H9 (cell line): ENCODE data around the gene HMGCL. TPM values are rescaled to one million over a fixed set of nuclear protein-coding genes. Genes with fewer than 3 reads are reported as not detected.

Source experiments
- DNase-seq: peaks from one replicate; pipeline ENCODE4 v3.0.0-alpha.2; 2017
- H2AFZ ChIP-seq: one replicate; pipeline ENCODE4 v1.6.1; 2013; ENCODE audit warnings: mild to moderate bottlenecking, low read length, control low read depth, moderate library complexity
- H2AK5ac ChIP-seq: 2 replicates; pipeline ENCODE4 v1.6.1; 2013; ENCODE audit warnings: low read length, control low read depth, mixed read lengths; ENCODE audit not compliant: insufficient read length
- H2BK120ac ChIP-seq: one replicate; pipeline ENCODE4 v1.6.1; 2013; ENCODE audit warnings: low read depth, mild to moderate bottlenecking, low read length, control low read depth, inconsistent platforms; ENCODE audit not compliant: poor library complexity, severe bottlenecking
- H2BK12ac ChIP-seq: 2 replicates; pipeline ENCODE4 v1.6.1; 2013; ENCODE audit warnings: low read length, control low read depth, mixed read lengths, low read depth; ENCODE audit not compliant: insufficient read length
- H2BK15ac ChIP-seq: 2 replicates; pipeline ENCODE4 v1.6.1; 2013; ENCODE audit warnings: low read depth, low read length, control low read depth
- H2BK20ac ChIP-seq: one replicate; pipeline ENCODE4 v1.6.1; 2013; ENCODE audit warnings: low read depth, mild to moderate bottlenecking, low read length, control low read depth, inconsistent platforms; ENCODE audit not compliant: poor library complexity, severe bottlenecking
- H2BK5ac ChIP-seq: 2 replicates; pipeline ENCODE4 v1.6.1; 2013; ENCODE audit warnings: low read length, control low read depth, mixed read lengths; ENCODE audit not compliant: insufficient read length
- H3K14ac ChIP-seq: 2 replicates; pipeline ENCODE4 v1.6.1; 2013; ENCODE audit warnings: low read length, control low read depth; ENCODE audit not compliant: insufficient read depth
- H3K18ac ChIP-seq: 2 replicates; pipeline ENCODE4 v1.6.1; 2013; ENCODE audit warnings: low read depth, mild to moderate bottlenecking, mixed read lengths, low read length, control low read depth; ENCODE audit not compliant: insufficient read length
- H3K23ac ChIP-seq: 2 replicates; pipeline ENCODE4 v1.6.1; 2013; ENCODE audit warnings: low read length, control low read depth, mixed read lengths, low read depth; ENCODE audit not compliant: insufficient read length
- H3K23me2 ChIP-seq: 2 replicates; pipeline ENCODE4 v1.6.1; 2013; ENCODE audit warnings: low read depth, mild to moderate bottlenecking, mixed read lengths, low read length, control low read depth; ENCODE audit not compliant: insufficient read length, poor library complexity, severe bottlenecking
- H3K27ac ChIP-seq: 2 replicates; pipeline ENCODE4 v1.5.1; 2013; ENCODE audit warnings: low read length, control low read depth, mixed read lengths, low read depth; ENCODE audit not compliant: insufficient read length
- H3K27me3 ChIP-seq: 2 replicates; pipeline ENCODE4 v1.6.1; 2013; ENCODE audit warnings: low read length, control low read depth, inconsistent platforms; ENCODE audit not compliant: insufficient read depth
- H3K4ac ChIP-seq: 2 replicates; pipeline ENCODE4 v1.6.1; 2013; ENCODE audit warnings: low read depth, mild to moderate bottlenecking, control low read depth, inconsistent platforms, low read length, moderate library complexity
- H3K4me1 ChIP-seq: 2 replicates; pipeline ENCODE4 v1.6.1; 2013; ENCODE audit warnings: low read length, control low read depth, inconsistent platforms; ENCODE audit not compliant: insufficient read depth
- H3K4me2 ChIP-seq: 2 replicates; pipeline ENCODE4 v1.6.1; 2013; ENCODE audit warnings: low read length, control low read depth, mixed read lengths; ENCODE audit not compliant: insufficient read length, insufficient read depth
- H3K56ac ChIP-seq: 2 replicates; pipeline ENCODE4 v1.6.1; 2013; ENCODE audit warnings: low read depth, mild to moderate bottlenecking, mixed read lengths, low read length, control low read depth; ENCODE audit not compliant: insufficient read length
- H3K79me1 ChIP-seq: 2 replicates; pipeline ENCODE4 v1.6.1; 2013; ENCODE audit warnings: low read depth, mild to moderate bottlenecking, moderate library complexity, low read length, control low read depth, inconsistent platforms; ENCODE audit not compliant: insufficient read depth, poor library complexity, severe bottlenecking
- H3K79me2 ChIP-seq: 2 replicates; pipeline ENCODE4 v1.6.1; 2013; ENCODE audit warnings: low read length, control low read depth, inconsistent platforms; ENCODE audit not compliant: insufficient read depth
- H3K9ac ChIP-seq: 2 replicates; pipeline ENCODE4 v1.6.1; 2013; ENCODE audit warnings: low read length, control low read depth, mixed read lengths; ENCODE audit not compliant: insufficient read length; ENCODE audit errors: extremely low read depth
- H3K9me3 ChIP-seq: one replicate; pipeline ENCODE4 v1.6.1; 2013; ENCODE audit warnings: low read depth, low read length, inconsistent platforms; ENCODE audit not compliant: control insufficient read depth
- H3T11ph ChIP-seq: one replicate; pipeline ENCODE4 v1.6.1; 2013; ENCODE audit warnings: mild to moderate bottlenecking, low read length, control low read depth, inconsistent platforms
- H4K20me1 ChIP-seq: one replicate; pipeline ENCODE4 v1.6.1; 2013; ENCODE audit not compliant: control insufficient read depth, insufficient read length, insufficient read depth
- H4K5ac ChIP-seq: 2 replicates; pipeline ENCODE4 v1.6.1; 2013; ENCODE audit warnings: low read depth, mild to moderate bottlenecking, mixed read lengths, low read length, control low read depth; ENCODE audit not compliant: insufficient read length
- H4K8ac ChIP-seq: replicated peaks from 2 replicates; pipeline ENCODE4 v1.6.1; 2013; ENCODE audit warnings: low read length, control low read depth, mixed read lengths, low read depth; ENCODE audit not compliant: insufficient read length
- H4K91ac ChIP-seq: 2 replicates; pipeline ENCODE4 v1.6.1; 2013; ENCODE audit warnings: low read depth, mild to moderate bottlenecking, moderate library complexity, mixed read lengths, low read length, control low read depth; ENCODE audit not compliant: insufficient read length
- H3K27ac Mint-ChIP-seq, 3 experiments: 2 replicates in 2 of 3; 3 replicates in 1 of 3; pipeline ENCODE4 v1.8.0; 2020 to 2021; ENCODE audit warnings: mixed read lengths in 3 of 3, mild to moderate bottlenecking in 1 of 3, moderate library complexity in 1 of 3
- H3K27me3 Mint-ChIP-seq: 2 replicates; pipeline ENCODE4 v1.8.0; 2021; ENCODE audit warnings: low read depth, mild to moderate bottlenecking, moderate library complexity, mixed read lengths
- H3K36me3 Mint-ChIP-seq, 3 experiments: 2 replicates in 2 of 3; 3 replicates in 1 of 3; pipeline ENCODE4 v1.8.0; 2020 to 2021; ENCODE audit warnings: low read depth in 3 of 3, mixed read lengths in 3 of 3; ENCODE audit not compliant: insufficient read depth in 1 of 3
- H3K4me1 Mint-ChIP-seq, 2 experiments: 2 replicates each; pipeline ENCODE4 v1.8.0; 2020; ENCODE audit warnings: mixed read lengths in 2 of 2
- H3K4me3 Mint-ChIP-seq, 2 experiments: 2 replicates in 1 of 2; 3 replicates in 1 of 2; pipeline ENCODE4 v1.8.0; 2020 to 2021; ENCODE audit warnings: mild to moderate bottlenecking in 2 of 2, mixed read lengths in 2 of 2, moderate library complexity in 1 of 2
- H3K9me3 Mint-ChIP-seq, 2 experiments: 2 replicates in 1 of 2; 3 replicates in 1 of 2; pipeline ENCODE4 v1.8.0; 2020; ENCODE audit warnings: mild to moderate bottlenecking in 2 of 2, mixed read lengths in 2 of 2, moderate library complexity in 1 of 2
- WGBS: extraction: QIAGEN DNeasy Blood & Tissue Kit; methylation state at CpG from one replicate; pipeline ENCODE4 v1.1.7; 2013; ENCODE audit warnings: missing lambda C conversion rate, low lambda C conversion rate, mixed read lengths; ENCODE audit not compliant: insufficient read length; ENCODE audit errors: extremely low coverage; 5-methylcytosine and 5-hydroxymethylcytosine counted together
- total RNA-seq: library from RNA; stranded (reverse); gene quantifications from 2 replicates; pipeline ENCODE4 v1.2.1, GENCODE V29; 2021
- TF ChIP-seq, protein P1 (sequence below): fragments of 200-600 bp; sonication (generic); conservative IDR thresholded peaks from 3 replicates; pipeline ENCODE4 v1.8.0; 2021; ENCODE audit warnings: antibody characterized with exemption, mild to moderate bottlenecking

The HMGCL gene
- total RNA-seq, 1 experiment from 2014 or later: 15.9 TPM

DNA sequence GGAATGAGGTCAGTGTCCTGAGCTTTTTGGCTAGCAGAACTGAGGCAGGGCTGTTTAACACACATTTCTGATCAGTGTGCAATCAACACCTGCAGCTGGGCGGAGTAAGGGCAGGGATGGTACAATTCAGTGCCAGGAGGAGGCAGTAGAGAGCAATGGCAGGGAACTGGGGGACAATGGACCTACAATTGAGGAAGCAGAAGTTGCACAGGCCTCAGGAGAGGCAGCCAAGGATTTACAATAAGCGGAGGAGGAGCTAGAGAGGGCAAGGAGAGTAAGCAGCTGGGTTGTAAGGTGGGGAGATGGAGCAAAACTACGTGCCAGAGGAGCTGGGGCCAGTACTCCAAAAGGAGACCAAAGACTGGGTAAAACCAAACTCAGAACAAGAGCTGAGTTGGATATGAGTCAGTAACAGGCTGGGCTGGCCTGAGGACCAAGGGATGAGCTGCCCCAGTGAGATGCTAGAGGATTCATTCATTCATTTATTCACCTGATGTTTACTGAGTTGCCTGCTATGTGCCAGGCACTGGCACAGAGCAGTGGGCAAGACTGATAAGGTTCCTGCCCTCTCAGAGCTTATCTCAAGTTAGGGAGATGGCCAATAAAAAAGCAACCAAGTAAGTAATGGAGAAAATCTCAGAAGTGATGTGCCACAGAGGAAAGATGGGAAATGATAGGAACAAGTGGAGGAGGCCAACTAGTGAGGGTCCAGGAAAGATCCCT is 14.2 kb downstream of the HMGCL start:
- Histone ChIP-seq H3K4me2 (no peak overlapping the region), H3K56ac (no peak overlapping the region), H3K4me1 (no peaks in the 10 kb centered on the region), H3K27ac (no peak overlapping the region), H4K5ac (no peak overlapping the region), H3K79me2 (no peaks in the 10 kb centered on the region), H2AK5ac (no peak overlapping the region), H3K23me2 (no peaks in the 10 kb centered on the region), H2BK12ac (no peak overlapping the region), H3K23ac (no peak overlapping the region), H2AFZ (no peak overlapping the region), H2BK120ac (no peak overlapping the region), H3K4ac (no peak overlapping the region), H3K9me3 (no peaks in the 10 kb centered on the region), H4K20me1 (no peaks in the 10 kb centered on the region), H3K27me3 (no peaks in the 10 kb centered on the region), H4K8ac (no peak overlapping the region), H4K91ac (no peak overlapping the region), H2BK20ac (no peak overlapping the region), H3K14ac (no peak overlapping the region), H2BK15ac (no peak overlapping the region), H2BK5ac (no peak overlapping the region), H3T11ph (no peak overlapping the region), H3K18ac (no peak overlapping the region), H3K79me1 (no peaks in the 10 kb centered on the region), H3K9ac (no peak overlapping the region)
- Mint-ChIP-seq H3K36me3 (peaks cover 0 to 15% (median 12%) of the 10 kb centered on the region in 3 experiments; a peak in 4 of 7 replicates), H3K9me3 (no peaks in the 10 kb centered on the region), H3K4me1 (peaks cover 9 to 10% of the 10 kb centered on the region in 2 experiments), H3K27ac (peak overlapping the region in 2 of 3 experiments; percentile 11 to 25; a peak in 4 of 7 replicates), H3K27me3 (peaks cover 3% of the 10 kb centered on the region), H3K4me3 (no peak overlapping the region)
- TF ChIP-seq, protein P1, sequence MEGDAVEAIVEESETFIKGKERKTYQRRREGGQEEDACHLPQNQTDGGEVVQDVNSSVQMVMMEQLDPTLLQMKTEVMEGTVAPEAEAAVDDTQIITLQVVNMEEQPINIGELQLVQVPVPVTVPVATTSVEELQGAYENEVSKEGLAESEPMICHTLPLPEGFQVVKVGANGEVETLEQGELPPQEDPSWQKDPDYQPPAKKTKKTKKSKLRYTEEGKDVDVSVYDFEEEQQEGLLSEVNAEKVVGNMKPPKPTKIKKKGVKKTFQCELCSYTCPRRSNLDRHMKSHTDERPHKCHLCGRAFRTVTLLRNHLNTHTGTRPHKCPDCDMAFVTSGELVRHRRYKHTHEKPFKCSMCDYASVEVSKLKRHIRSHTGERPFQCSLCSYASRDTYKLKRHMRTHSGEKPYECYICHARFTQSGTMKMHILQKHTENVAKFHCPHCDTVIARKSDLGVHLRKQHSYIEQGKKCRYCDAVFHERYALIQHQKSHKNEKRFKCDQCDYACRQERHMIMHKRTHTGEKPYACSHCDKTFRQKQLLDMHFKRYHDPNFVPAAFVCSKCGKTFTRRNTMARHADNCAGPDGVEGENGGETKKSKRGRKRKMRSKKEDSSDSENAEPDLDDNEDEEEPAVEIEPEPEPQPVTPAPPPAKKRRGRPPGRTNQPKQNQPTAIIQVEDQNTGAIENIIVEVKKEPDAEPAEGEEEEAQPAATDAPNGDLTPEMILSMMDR: peak; percentile 87
- peak; percentile 80 for DNase-seq
- no CpG with 5 or more reads among the region's 3 CpGs for WGBS
